Smooth muscle cell (in vitro differentiated cells): ENCODE data around the gene SLC45A1. TPM values are rescaled to one million over a fixed set of nuclear protein-coding genes. Genes with fewer than 3 reads are reported as not detected.

ENCODE experiments used
- DNase-seq: peaks from one replicate; lab custom pipeline; 2025; ENCODE audit not compliant: unreplicated experiment; lab: John Stamatoyannopoulos, UW
- H2AFZ ChIP-seq: fragments of 200-600 bp; sonication (generic); 2 replicates; pipeline ENCODE4 v1.6.0; 2016; ENCODE audit warnings: antibody characterized with exemption, low read depth, mild to moderate bottlenecking
- H3F3A ChIP-seq: fragments of 200-600 bp; sonication (generic); 2 replicates; pipeline ENCODE4 v1.6.0; 2017; ENCODE audit warnings: antibody characterized with exemption, low read depth
- H3K27ac ChIP-seq: fragments of 200-600 bp; sonication (generic); 2 replicates; pipeline ENCODE4 v1.5.1; 2016; ENCODE audit warnings: low read depth, mild to moderate bottlenecking
- H3K27me3 ChIP-seq: fragments of 200-600 bp; sonication (generic); 2 replicates; pipeline ENCODE4 v1.6.1; 2016; ENCODE audit warnings: low read depth, mild to moderate bottlenecking
- H3K36me3 ChIP-seq: fragments of 200-600 bp; sonication (generic); 2 replicates; pipeline ENCODE4 v1.5.1; 2016; ENCODE audit warnings: low read depth
- H3K4me1 ChIP-seq: fragments of 200-600 bp; sonication (generic); 2 replicates; pipeline ENCODE4 v1.5.1; 2016; ENCODE audit warnings: low read depth
- H3K4me2 ChIP-seq: fragments of 200-600 bp; sonication (generic); 2 replicates; pipeline ENCODE4 v1.6.0; 2016; ENCODE audit warnings: mild to moderate bottlenecking
- H3K4me3 ChIP-seq: fragments of 200-600 bp; sonication (generic); 2 replicates; pipeline ENCODE4 v1.5.1; 2016; ENCODE audit warnings: mild to moderate bottlenecking
- H3K79me2 ChIP-seq: fragments of 200-600 bp; sonication (generic); 2 replicates; pipeline ENCODE4 v1.6.0; 2016; ENCODE audit warnings: low read depth, mild to moderate bottlenecking
- H3K9ac ChIP-seq: fragments of 200-600 bp; sonication (generic); 2 replicates; pipeline ENCODE4 v1.6.0; 2016; ENCODE audit warnings: low read depth
- H3K9me3 ChIP-seq: fragments of 200-600 bp; sonication (generic); replicated peaks from 2 replicates; pipeline ENCODE4 v1.5.1; 2016; ENCODE audit warnings: low read depth
- H4K20me1 ChIP-seq: fragments of 200-600 bp; sonication (generic); 2 replicates; pipeline ENCODE4 v1.6.0; 2016; ENCODE audit warnings: low read depth
- whole genome bisulfite sequencing: methylation state at CpG from one replicate; pipeline ENCODE4 v1.1.7; 2016; ENCODE audit warnings: low lambda C conversion rate; 5-methylcytosine and 5-hydroxymethylcytosine counted together
- polyA plus RNA-seq: library from polyadenylated mRNA; unstranded; fragments of >200 nt; fragmentation: Nextera tagmentation; extraction: Ambion mirVana; gene quantifications from 2 replicates; pipeline ENCODE4 v1.2.1, GENCODE V29; 2016
- total RNA-seq: library from RNA; depleted of rRNA; stranded (reverse); fragments of >200 nt; gene quantifications from 2 replicates; pipeline ENCODE4 v1.2.3, GENCODE V29; 2014
- TF ChIP-seq, protein P1 (sequence below): fragments of 200-600 bp; sonication (generic); IDR thresholded peaks from 2 replicates; pipeline ENCODE4 v1.5.1; 2017; ENCODE audit warnings: borderline replicate concordance, mild to moderate bottlenecking, antibody characterized with exemption; ENCODE audit not compliant: insufficient read depth, poor library complexity, severe bottlenecking

SLC45A1 gene
- total and polyA plus RNA-seq, 2 experiments from 2014 or later, result 1.7 to 1.8 TPM

GRCh38 chr1:8337776-8338525 lies 20.0 kb downstream of the SLC45A1 start:
- no peak overlapping the region for H3K9ac ChIP-seq
- H2AFZ ChIP-seq, result no peak overlapping the region
- H3K27ac ChIP-seq, result no peak overlapping the region
- H3K4me1 ChIP-seq, result no peaks in the 10 kb centered on the region
- no peaks in the 10 kb centered on the region for H3K36me3 ChIP-seq
- TF ChIP-seq, protein P1, sequence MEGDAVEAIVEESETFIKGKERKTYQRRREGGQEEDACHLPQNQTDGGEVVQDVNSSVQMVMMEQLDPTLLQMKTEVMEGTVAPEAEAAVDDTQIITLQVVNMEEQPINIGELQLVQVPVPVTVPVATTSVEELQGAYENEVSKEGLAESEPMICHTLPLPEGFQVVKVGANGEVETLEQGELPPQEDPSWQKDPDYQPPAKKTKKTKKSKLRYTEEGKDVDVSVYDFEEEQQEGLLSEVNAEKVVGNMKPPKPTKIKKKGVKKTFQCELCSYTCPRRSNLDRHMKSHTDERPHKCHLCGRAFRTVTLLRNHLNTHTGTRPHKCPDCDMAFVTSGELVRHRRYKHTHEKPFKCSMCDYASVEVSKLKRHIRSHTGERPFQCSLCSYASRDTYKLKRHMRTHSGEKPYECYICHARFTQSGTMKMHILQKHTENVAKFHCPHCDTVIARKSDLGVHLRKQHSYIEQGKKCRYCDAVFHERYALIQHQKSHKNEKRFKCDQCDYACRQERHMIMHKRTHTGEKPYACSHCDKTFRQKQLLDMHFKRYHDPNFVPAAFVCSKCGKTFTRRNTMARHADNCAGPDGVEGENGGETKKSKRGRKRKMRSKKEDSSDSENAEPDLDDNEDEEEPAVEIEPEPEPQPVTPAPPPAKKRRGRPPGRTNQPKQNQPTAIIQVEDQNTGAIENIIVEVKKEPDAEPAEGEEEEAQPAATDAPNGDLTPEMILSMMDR, result no peak
- H3K79me2 ChIP-seq, result no peaks in the 10 kb centered on the region
- H3K27me3 ChIP-seq, result no peaks in the 10 kb centered on the region
- DNase-seq, result no peak
- WGBS, result 95% methylated on average over 25 of the region's 25 CpGs
- no peak overlapping the region for H3K4me3 ChIP-seq
- H3K4me2 ChIP-seq, result no peak overlapping the region
- no peaks in the 10 kb centered on the region for H3F3A ChIP-seq
- H4K20me1 ChIP-seq, result no peaks in the 10 kb centered on the region
- H3K9me3 ChIP-seq, result no peaks in the 10 kb centered on the region

GRCh38 chr1:8338526-8339202 lies 20.8 kb downstream of the SLC45A1 start:
- WGBS, result 94% methylated on average over 26 of the region's 26 CpGs

DNA sequence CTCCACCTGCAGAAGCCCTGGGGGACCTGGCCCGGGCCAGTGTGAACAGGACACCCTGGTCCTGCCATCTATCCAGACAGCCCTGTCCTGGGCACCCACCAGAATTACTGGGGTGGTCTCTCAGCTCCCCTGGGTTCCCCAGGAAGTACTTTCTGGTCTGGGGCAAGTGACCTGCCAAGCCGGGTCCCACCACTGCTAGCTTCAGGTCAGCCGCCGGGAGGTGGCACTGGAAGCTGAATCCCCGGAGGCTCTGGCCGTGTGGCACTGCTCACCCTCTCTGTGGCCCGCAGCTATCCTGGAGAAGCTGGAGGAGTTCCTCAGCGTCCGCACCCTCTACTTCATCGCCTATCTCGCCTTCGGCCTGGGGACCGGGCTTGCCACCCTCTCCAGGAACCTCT lies 21.3 kb downstream of the SLC45A1 start:
- H3K4me1 ChIP-seq, result no peaks in the 10 kb centered on the region
- H3F3A ChIP-seq, result no peaks in the 10 kb centered on the region
- no peaks in the 10 kb centered on the region for H3K9me3 ChIP-seq
- H3K27ac ChIP-seq, result no peak overlapping the region
- DNase-seq, result no peak
- no peak overlapping the region for H3K4me2 ChIP-seq
- no peaks in the 10 kb centered on the region for H3K27me3 ChIP-seq
- no peaks in the 10 kb centered on the region for H4K20me1 ChIP-seq
- H3K4me3 ChIP-seq, result no peak overlapping the region
- no peak overlapping the region for H3K9ac ChIP-seq
- H2AFZ ChIP-seq, result no peak overlapping the region
- TF ChIP-seq, protein P1, result no peak
- H3K79me2 ChIP-seq, result no peaks in the 10 kb centered on the region
- whole genome bisulfite sequencing, result 93% methylated on average over 13 of the region's 13 CpGs
- no peaks in the 10 kb centered on the region for H3K36me3 ChIP-seq

More at GRCh38 chr1:8338526-8339202, 20.8 kb downstream of the SLC45A1 start:
- Histone ChIP-seq H2AFZ (no peak overlapping the region), H3K79me2 (no peaks in the 10 kb centered on the region), H3K27ac (no peak overlapping the region), H3K27me3 (no peaks in the 10 kb centered on the region), H4K20me1 (no peaks in the 10 kb centered on the region), H3K4me3 (no peak overlapping the region), H3F3A (no peaks in the 10 kb centered on the region), H3K9ac (no peak overlapping the region), H3K9me3 (no peaks in the 10 kb centered on the region), H3K4me1 (no peaks in the 10 kb centered on the region), H3K36me3 (no peaks in the 10 kb centered on the region), H3K4me2 (no peak overlapping the region)
- DNase-seq, result no peak
- TF ChIP-seq, protein P1, result no peak
